ENCODE measurements around the gene WBP4. TPM values are rescaled to one million over a fixed set of nuclear protein-coding genes. Genes with fewer than 3 reads are reported as not detected.

The WBP4 gene
- total and polyA plus RNA-seq, 2 of the 13 experiments (the other 11 are each of a cell fraction or from before 2014, with no cell fraction given) = 6.7 to 11.7 TPM

DNA sequence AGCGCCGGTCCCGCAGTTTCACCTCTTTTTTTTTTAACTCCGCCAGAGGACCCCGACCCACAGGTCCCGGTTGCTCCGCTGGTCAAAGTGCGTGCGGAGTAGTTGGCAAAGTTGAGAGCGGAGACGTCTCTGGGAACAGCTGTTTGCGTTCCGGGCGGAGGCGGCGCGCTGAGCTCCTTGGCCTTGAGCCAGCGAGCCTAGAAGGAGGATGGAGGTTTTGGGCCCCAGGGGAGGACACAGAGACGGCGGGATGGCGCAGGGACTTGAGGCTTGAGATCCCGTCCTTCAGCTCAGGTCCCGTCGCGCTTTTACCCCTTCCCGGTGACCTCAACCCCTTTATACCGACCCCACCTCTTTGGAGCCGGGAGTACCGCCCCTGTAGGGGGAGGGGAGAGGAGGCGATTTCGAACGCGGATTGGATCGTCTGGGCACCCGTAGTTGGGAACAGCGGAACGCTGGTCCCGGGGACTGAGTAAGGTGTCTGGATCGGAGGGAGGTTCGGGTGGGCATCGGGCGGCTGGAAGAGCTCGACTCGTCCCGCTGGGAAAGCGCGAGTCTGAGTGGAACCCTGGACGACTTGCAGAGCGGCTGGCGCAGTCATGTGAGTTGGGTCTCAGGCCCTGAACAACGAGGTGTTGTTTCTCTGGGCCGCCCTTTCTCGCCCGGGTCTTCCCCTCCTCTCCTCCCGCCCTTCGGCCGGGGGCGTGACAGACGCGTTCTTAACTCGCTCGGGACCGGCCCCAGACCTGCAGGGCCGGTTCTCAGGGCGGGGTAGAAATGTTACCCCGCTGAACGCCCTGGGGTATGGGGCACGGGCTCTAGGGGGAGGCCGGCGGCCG is at the start of gene WBP4 (continued):
- no peak for TF ChIP-seq GPN1 (CRISPR knock-in tag; IDR thresholded peaks at IDR 0.05; ENCODE audit: borderline replicate concordance)
- TF ChIP-seq YEATS2 (CRISPR knock-in tag; IDR thresholded peaks at IDR 0.05; ENCODE audit: borderline replicate concordance) = peak; percentile 93
- TF ChIP-seq KDM3A (CRISPR knock-in tag; IDR thresholded peaks at IDR 0.05; ENCODE audit: low read depth) = peak; percentile 24; the same call in 1 of the 2 replicates
- 0 out of 2 replicates have a peak, but pooled peaks have one; percentile 48 for TF ChIP-seq SRF (IDR thresholded peaks at IDR 0.05; ENCODE audit: low read depth, low read length)
- peak; percentile 62; the same call in 1 of the 2 replicates for TF ChIP-seq ZNF33A (CRISPR knock-in tag; IDR thresholded peaks at IDR 0.05; ENCODE audit: borderline replicate concordance)
- TF ChIP-seq, protein P1, sequence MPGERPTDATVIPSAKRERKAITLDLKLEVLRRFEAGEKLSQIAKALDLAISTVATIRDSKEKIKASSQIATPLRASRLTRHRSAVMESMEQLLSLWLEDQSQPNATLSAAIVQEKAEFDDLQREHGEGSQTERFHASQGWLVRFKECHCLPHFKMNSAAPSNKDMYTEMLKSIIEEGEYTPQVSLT (CRISPR knock-in tag; IDR thresholded peaks at IDR 0.05; ENCODE audit: borderline replicate concordance, low read depth) = no peak
- TF ChIP-seq KMT2B (CRISPR knock-in tag; IDR thresholded peaks at IDR 0.05) = peak; percentile 86
- peak; percentile 85 for TF ChIP-seq HOMEZ (CRISPR knock-in tag; IDR thresholded peaks at IDR 0.05; ENCODE audit: low read depth)
- peak; percentile 66 for TF ChIP-seq HIC2 (CRISPR knock-in tag; IDR thresholded peaks at IDR 0.05; ENCODE audit: low read depth)
- TF ChIP-seq STAT5B (CRISPR knock-in tag; IDR thresholded peaks at IDR 0.05) = no peak
- TF ChIP-seq MIER2 (CRISPR knock-in tag; IDR thresholded peaks at IDR 0.05) = no peak
- TF ChIP-seq KDM6A (CRISPR knock-in tag; IDR thresholded peaks at IDR 0.05; ENCODE audit: low read depth) = no peak
- TF ChIP-seq, protein P2, sequence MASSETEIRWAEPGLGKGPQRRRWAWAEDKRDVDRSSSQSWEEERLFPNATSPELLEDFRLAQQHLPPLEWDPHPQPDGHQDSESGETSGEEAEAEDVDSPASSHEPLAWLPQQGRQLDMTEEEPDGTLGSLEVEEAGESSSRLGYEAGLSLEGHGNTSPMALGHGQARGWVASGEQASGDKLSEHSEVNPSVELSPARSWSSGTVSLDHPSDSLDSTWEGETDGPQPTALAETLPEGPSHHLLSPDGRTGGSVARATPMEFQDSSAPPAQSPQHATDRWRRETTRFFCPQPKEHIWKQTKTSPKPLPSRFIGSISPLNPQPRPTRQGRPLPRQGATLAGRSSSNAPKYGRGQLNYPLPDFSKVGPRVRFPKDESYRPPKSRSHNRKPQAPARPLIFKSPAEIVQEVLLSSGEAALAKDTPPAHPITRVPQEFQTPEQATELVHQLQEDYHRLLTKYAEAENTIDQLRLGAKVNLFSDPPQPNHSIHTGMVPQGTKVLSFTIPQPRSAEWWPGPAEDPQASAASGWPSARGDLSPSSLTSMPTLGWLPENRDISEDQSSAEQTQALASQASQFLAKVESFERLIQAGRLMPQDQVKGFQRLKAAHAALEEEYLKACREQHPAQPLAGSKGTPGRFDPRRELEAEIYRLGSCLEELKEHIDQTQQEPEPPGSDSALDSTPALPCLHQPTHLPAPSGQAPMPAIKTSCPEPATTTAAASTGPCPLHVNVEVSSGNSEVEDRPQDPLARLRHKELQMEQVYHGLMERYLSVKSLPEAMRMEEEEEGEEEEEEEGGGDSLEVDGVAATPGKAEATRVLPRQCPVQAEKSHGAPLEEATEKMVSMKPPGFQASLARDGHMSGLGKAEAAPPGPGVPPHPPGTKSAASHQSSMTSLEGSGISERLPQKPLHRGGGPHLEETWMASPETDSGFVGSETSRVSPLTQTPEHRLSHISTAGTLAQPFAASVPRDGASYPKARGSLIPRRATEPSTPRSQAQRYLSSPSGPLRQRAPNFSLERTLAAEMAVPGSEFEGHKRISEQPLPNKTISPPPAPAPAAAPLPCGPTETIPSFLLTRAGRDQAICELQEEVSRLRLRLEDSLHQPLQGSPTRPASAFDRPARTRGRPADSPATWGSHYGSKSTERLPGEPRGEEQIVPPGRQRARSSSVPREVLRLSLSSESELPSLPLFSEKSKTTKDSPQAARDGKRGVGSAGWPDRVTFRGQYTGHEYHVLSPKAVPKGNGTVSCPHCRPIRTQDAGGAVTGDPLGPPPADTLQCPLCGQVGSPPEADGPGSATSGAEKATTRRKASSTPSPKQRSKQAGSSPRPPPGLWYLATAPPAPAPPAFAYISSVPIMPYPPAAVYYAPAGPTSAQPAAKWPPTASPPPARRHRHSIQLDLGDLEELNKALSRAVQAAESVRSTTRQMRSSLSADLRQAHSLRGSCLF (CRISPR knock-in tag; IDR thresholded peaks at IDR 0.05; ENCODE audit: borderline replicate concordance) = no peak
- TF ChIP-seq ATF7 (IDR thresholded peaks at IDR 0.05) = peak; percentile 15; the same call in 1 of the 2 replicates
- TF ChIP-seq ATF7 (CRISPR knock-in tag; IDR thresholded peaks at IDR 0.05) = peak; percentile 56; the same call in 1 of the 2 replicates
- no peak for TF ChIP-seq ATM (IDR thresholded peaks at IDR 0.05; ENCODE audit: borderline replicate concordance)
- no peak; the same call in 1 of the 2 replicates for TF ChIP-seq SALL2 (CRISPR knock-in tag; IDR thresholded peaks at IDR 0.05)
- peak; percentile 16 for TF ChIP-seq TBL1XR1 (IDR thresholded peaks at IDR 0.05; ENCODE audit: borderline replicate concordance, low read length, partially characterized antibody)
- no peak; the same call in 1 of the 2 replicates for TF ChIP-seq BORCS8-MEF2B (CRISPR knock-in tag; IDR thresholded peaks at IDR 0.05)
- peak; percentile 87; the same call in 1 of the 2 replicates for TF ChIP-seq ZNF878 (CRISPR knock-in tag; IDR thresholded peaks at IDR 0.05)
- peak; percentile 14; the same call in 1 of the 2 replicates for TF ChIP-seq SATB2 (CRISPR knock-in tag; IDR thresholded peaks at IDR 0.05)

Data from HepG2 (cell line).